OCI-LY7 (cell line): Measurements from ENCODE around the gene SRGAP1. TPM values are rescaled to one million over a fixed set of nuclear protein-coding genes. Genes with fewer than 3 reads are reported as not detected.

Source experiments
- BruUV-seq: library from RNA; stranded (reverse); fragments of 400-500 nt; replicated peaks from 2 replicates; lab custom pipeline; 2021; lab: Mats Ljungman, UMichigan
- CTCF ChIA-PET: fragments of 300-600 bp; sonication (Branson Sonifier 250); formaldehyde crosslinking; loops from one replicate; lab custom pipeline; 2022; ENCODE audit warnings: antibody characterized with exemption; ENCODE audit not compliant: unreplicated experiment; lab: Charles Lee
- POLR2A ChIA-PET: fragments of 300-600 bp; sonication (Branson Sonifier 250); formaldehyde crosslinking; loops from one replicate; lab custom pipeline; 2022; ENCODE audit warnings: antibody characterized with exemption; lab: Charles Lee
- DNase-seq: peaks from one replicate; pipeline ENCODE4 v3.0.0-alpha.2; 2015; ENCODE audit warnings: low spot score
- H2AFZ ChIP-seq: fragments of 200-600 bp; sonication (generic), shearing (Covaris generic); 2 replicates; pipeline ENCODE4 v1.6.1; 2014; ENCODE audit warnings: mild to moderate bottlenecking, antibody characterized with exemption, low read length, moderate library complexity
- H3K27ac ChIP-seq: fragments of 200-600 bp; sonication (generic); 2 replicates; pipeline ENCODE4 v1.5.1; 2014; ENCODE audit warnings: mixed run types, low read depth, mild to moderate bottlenecking, moderate library complexity, low read length, inconsistent platforms; ENCODE audit not compliant: poor library complexity, severe bottlenecking
- H3K36me3 ChIP-seq: fragments of 200-600 bp; sonication (generic); 2 replicates; pipeline ENCODE4 v1.6.1; 2014; ENCODE audit warnings: mild to moderate bottlenecking, antibody characterized with exemption, low read length, moderate library complexity, mixed read lengths; ENCODE audit not compliant: insufficient read depth
- H3K4me1 ChIP-seq: fragments of 200-600 bp; sonication (generic); 2 replicates; pipeline ENCODE4 v1.5.1; 2014; ENCODE audit warnings: mild to moderate bottlenecking, low read length; ENCODE audit not compliant: insufficient read depth, poor library complexity, severe bottlenecking
- H3K4me2 ChIP-seq: fragments of 200-600 bp; sonication (generic); 2 replicates; pipeline ENCODE4 v1.6.1; 2014; ENCODE audit warnings: mild to moderate bottlenecking, low read length
- H3K4me3 ChIP-seq: fragments of 200-600 bp; sonication (generic); 2 replicates; pipeline ENCODE4 v1.5.1; 2014; ENCODE audit warnings: mild to moderate bottlenecking, low read depth, low read length; ENCODE audit not compliant: poor library complexity, severe bottlenecking
- H3K79me2 ChIP-seq: fragments of 200-600 bp; sonication (generic); 2 replicates; pipeline ENCODE4 v1.6.1; 2016; ENCODE audit warnings: low read depth, mild to moderate bottlenecking, low read length, moderate library complexity, mixed read lengths; ENCODE audit not compliant: insufficient read depth
- H3K9me2 ChIP-seq: fragments of 200-600 bp; sonication (generic); 2 replicates; pipeline ENCODE4 v1.6.1; 2016; ENCODE audit warnings: mild to moderate bottlenecking, low read length, mixed read lengths; ENCODE audit not compliant: insufficient read depth
- H3K9me3 ChIP-seq: fragments of 200-600 bp; sonication (generic); 2 replicates; pipeline ENCODE4 v1.6.1; 2014; ENCODE audit warnings: mild to moderate bottlenecking, mixed run types, low read length, mixed read lengths
- H4K20me1 ChIP-seq: fragments of 200-600 bp; sonication (generic); 2 replicates; pipeline ENCODE4 v1.6.1; 2014; ENCODE audit warnings: mild to moderate bottlenecking, antibody characterized with exemption, low read length, moderate library complexity, mixed read lengths; ENCODE audit not compliant: insufficient read depth
- CTCF ChIP-seq: fragments of 200-600 bp; sonication (generic); conservative IDR thresholded peaks from 2 replicates; pipeline ENCODE4 v1.5.1; 2014; ENCODE audit warnings: mild to moderate bottlenecking, antibody characterized with exemption, low read length, moderate library complexity, mixed read lengths
- EZH2phosphoT487 ChIP-seq: fragments of 200-600 bp; sonication (generic); IDR thresholded peaks from 2 replicates; pipeline ENCODE4 v1.6.1; 2018; ENCODE audit warnings: low read depth, borderline replicate concordance, mild to moderate bottlenecking, mixed run types, antibody characterized with exemption, low read length, moderate library complexity, mixed read lengths
- intact Hi-C: fragments of 100-400 bp; cut with micrococcal nuclease; formaldehyde crosslinking; loops from one replicate; pipeline ENCODE4 v1.10.0; 2022; ENCODE audit not compliant: unreplicated experiment
- total RNA-seq, 2 experiments: library from RNA; depleted of rRNA in 1 of 2; stranded (reverse); fragments of >200 nt in 1 of 2; shearing (Covaris generic) in 1 of 2; gene quantifications; 2 replicates each; pipeline ENCODE4 v1.2.3, GENCODE V29; 2014 to 2022

SRGAP1 gene
- total RNA-seq, 2 experiments from 2014 or later, result 0.06 TPM; not detected in 1

GRCh38 chr12:64027311-64027710 lies 182.8 kb downstream of the SRGAP1 start:
- no peaks in the 10 kb centered on the region for H3K79me2 ChIP-seq
- intact Hi-C loops, result no loop called here
- no peak for DNase-seq
- ChIA-PET POLR2A (no interaction called here), CTCF (no interaction called here)
- H2AFZ ChIP-seq, result no peak overlapping the region
- H4K20me1 ChIP-seq, result no peaks in the 10 kb centered on the region
- no peaks in the 10 kb centered on the region for H3K9me2 ChIP-seq
- no peak overlapping the region for H3K27ac ChIP-seq
- no peaks in the 10 kb centered on the region for H3K36me3 ChIP-seq
- H3K4me2 ChIP-seq, result no peak overlapping the region
- BruUV-seq, result no TSS peak
- no peaks in the 10 kb centered on the region for H3K4me1 ChIP-seq
- no peaks in the 10 kb centered on the region for H3K9me3 ChIP-seq
- H3K4me3 ChIP-seq, result no peak overlapping the region
- TF ChIP-seq CTCF, result no peak
- no peak for TF ChIP-seq EZH2phosphoT487

GRCh38 chr12:64028541-64028940 lies 184.0 kb downstream of the SRGAP1 start:
- ChIA-PET CTCF (no interaction called here), POLR2A (no interaction called here)
- no peak overlapping the region for H3K4me2 ChIP-seq
- no peak for DNase-seq
- intact Hi-C loops, result no loop called here
- H3K79me2 ChIP-seq, result no peaks in the 10 kb centered on the region
- H3K9me2 ChIP-seq, result no peaks in the 10 kb centered on the region
- H3K4me1 ChIP-seq, result no peaks in the 10 kb centered on the region
- no peak overlapping the region for H3K27ac ChIP-seq
- no peak overlapping the region for H3K4me3 ChIP-seq
- H2AFZ ChIP-seq, result no peak overlapping the region
- no peaks in the 10 kb centered on the region for H3K9me3 ChIP-seq
- no peak for TF ChIP-seq EZH2phosphoT487
- no peak for TF ChIP-seq CTCF
- H4K20me1 ChIP-seq, result no peaks in the 10 kb centered on the region
- H3K36me3 ChIP-seq, result no peaks in the 10 kb centered on the region
- no TSS peak for BruUV-seq

DNA sequence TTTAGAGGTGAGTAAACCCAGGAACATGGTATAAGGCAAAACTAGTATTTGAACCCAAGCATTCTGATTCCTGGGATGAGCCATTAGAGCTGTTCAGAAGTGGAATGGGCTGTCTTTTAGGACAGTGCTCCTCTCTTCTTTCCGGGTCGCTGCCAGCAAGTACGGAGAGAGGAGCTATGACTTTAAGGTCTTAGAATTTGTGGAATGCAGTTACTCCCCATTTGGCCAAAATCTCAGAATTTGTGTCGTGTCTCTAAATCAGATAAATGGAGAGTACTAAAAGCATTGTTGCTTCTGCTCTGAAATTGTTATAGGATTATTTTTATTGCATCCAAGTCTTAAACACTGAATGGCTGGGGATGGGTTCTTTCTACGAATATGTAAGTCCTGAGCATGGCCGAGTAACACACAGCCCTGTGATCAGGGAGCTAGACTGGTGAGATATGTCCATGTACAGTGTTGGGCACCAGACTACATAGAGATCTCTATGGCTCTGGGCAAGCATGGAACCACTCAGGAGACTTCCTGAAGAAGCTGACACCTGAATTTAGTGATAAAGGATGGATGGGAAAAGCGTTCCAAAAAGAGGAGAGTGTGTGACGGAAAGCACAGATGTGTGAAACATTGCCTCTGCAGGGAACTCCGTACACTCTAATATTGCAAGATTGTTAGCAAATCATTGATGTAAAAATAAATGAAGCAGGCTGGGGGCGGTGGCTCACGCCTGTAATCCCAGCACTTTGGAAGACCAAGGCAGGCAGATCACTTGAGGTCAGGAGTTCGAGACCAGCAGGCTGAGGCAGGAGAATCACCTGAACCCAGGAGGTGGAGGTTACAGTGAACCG lies 184.7 kb downstream of the SRGAP1 start:
- Histone ChIP-seq H4K20me1 (no peaks in the 10 kb centered on the region), H3K79me2 (no peaks in the 10 kb centered on the region), H3K36me3 (no peaks in the 10 kb centered on the region), H3K4me2 (no peak overlapping the region), H2AFZ (no peak overlapping the region), H3K4me1 (no peaks in the 10 kb centered on the region), H3K4me3 (no peak overlapping the region), H3K9me2 (no peaks in the 10 kb centered on the region), H3K27ac (no peak overlapping the region), H3K9me3 (no peaks in the 10 kb centered on the region)
- intact Hi-C loops, result no loop called here
- ChIA-PET POLR2A (no interaction called here), CTCF (no interaction called here)
- no TSS peak for BruUV-seq
- DNase-seq, result no peak
- no peak for TF ChIP-seq EZH2phosphoT487
- TF ChIP-seq CTCF, result no peak
